Epithelial cell of proximal tubule (primary cell): ENCODE measurements around the gene FAM3D. TPM values are rescaled to one million over a fixed set of nuclear protein-coding genes. Genes with fewer than 3 reads are reported as not detected.

Experiments
- DNase-seq: peaks from one replicate; pipeline ENCODE4 v3.0.0-alpha.2; 2011; ENCODE audit warnings: low read depth
- H3K4me3 ChIP-seq: 2 replicates; pipeline ENCODE4 v1.5.1; 2011; ENCODE audit warnings: low read depth, mild to moderate bottlenecking, low read length
- total RNA-seq: library from RNA; depleted of rRNA; stranded (reverse); fragments of >200 nt; gene quantifications from 2 replicates; pipeline ENCODE4 v1.2.3, GENCODE V29; 2015
- TF ChIP-seq, protein P1 (sequence below): conservative IDR thresholded peaks from 2 replicates; pipeline ENCODE4 v1.5.1; 2012; ENCODE audit warnings: low read depth, mild to moderate bottlenecking, low read length

Gene FAM3D
- total RNA-seq, 1 donor from 2014 or later, result not detected

DNA sequence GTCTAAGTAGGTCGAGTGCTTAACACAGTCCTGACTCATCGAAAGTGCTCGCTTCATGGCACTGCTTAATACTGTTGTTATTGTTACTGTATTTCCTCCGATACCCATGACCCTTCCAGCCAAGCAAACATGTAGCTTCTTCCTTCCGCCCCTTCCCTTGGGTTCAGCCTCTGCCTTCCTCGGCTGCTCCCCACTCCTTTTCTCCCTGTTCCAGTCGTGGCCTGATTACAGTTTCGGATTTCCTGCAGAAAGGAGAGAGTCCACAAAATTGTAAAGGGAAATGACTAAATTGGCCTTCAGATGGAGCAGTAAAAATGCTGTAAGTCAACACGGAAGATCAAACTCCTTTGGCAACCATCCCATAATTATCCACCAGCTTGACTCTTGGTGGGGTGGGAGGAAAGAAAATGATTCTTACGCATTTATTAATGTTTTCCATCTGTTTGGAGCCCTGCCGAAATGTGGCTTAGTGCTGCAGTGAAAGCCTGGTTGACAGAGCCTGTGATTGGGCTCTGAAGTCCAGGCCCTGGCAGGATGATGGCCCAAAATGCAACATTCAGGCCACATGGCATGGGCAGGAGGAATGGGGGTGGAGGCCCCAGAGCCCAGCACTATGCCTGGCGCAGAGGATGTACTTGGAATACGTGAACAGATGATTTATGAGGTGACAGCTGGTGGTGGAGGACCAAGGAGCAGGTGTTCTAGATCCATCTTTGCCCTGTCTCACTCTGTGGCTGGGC is 37.6 kb downstream of the FAM3D start:
- TF ChIP-seq, protein P1, sequence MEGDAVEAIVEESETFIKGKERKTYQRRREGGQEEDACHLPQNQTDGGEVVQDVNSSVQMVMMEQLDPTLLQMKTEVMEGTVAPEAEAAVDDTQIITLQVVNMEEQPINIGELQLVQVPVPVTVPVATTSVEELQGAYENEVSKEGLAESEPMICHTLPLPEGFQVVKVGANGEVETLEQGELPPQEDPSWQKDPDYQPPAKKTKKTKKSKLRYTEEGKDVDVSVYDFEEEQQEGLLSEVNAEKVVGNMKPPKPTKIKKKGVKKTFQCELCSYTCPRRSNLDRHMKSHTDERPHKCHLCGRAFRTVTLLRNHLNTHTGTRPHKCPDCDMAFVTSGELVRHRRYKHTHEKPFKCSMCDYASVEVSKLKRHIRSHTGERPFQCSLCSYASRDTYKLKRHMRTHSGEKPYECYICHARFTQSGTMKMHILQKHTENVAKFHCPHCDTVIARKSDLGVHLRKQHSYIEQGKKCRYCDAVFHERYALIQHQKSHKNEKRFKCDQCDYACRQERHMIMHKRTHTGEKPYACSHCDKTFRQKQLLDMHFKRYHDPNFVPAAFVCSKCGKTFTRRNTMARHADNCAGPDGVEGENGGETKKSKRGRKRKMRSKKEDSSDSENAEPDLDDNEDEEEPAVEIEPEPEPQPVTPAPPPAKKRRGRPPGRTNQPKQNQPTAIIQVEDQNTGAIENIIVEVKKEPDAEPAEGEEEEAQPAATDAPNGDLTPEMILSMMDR, result no peak
- DNase-seq, result no peak
- H3K4me3 ChIP-seq, result peak overlapping the region; percentile 8

DNA sequence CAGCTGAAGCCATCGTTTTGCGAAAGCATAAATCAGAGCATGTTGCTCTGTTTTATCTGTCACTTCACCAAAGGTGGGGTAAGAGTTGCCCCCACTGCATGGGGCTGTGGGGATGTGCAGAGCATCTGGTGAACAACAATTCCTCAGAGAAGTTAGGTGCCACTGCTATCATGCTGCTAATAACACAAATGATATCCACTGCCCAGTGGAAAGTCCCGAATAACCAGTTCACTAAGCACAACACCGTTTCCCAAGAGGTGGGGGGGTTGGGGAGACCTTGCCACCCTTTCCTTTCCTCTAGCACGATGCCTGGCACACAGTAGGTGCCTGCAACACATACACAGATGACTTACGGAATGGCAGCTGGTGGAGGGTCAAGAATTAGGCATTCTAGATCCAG is 38.6 kb downstream of the FAM3D start:
- no peak overlapping the region for H3K4me3 ChIP-seq
- no peak for DNase-seq
- TF ChIP-seq, protein P1, result no peak

- TF ChIP-seq, protein P1, result no peak
- DNase-seq, result no peak
Observed at GRCh38 chr3:58627570-58627885, 39.0 kb downstream of the FAM3D start.

GRCh38 chr3:58626841-58627569 is 39.6 kb downstream of the FAM3D start:
- DNase-seq, result no peak
- TF ChIP-seq, protein P1, result no peak
- no peak overlapping the region for H3K4me3 ChIP-seq

More at GRCh38 chr3:58627570-58627885, 39.0 kb downstream of the FAM3D start:
- no peak overlapping the region for H3K4me3 ChIP-seq

DNA sequence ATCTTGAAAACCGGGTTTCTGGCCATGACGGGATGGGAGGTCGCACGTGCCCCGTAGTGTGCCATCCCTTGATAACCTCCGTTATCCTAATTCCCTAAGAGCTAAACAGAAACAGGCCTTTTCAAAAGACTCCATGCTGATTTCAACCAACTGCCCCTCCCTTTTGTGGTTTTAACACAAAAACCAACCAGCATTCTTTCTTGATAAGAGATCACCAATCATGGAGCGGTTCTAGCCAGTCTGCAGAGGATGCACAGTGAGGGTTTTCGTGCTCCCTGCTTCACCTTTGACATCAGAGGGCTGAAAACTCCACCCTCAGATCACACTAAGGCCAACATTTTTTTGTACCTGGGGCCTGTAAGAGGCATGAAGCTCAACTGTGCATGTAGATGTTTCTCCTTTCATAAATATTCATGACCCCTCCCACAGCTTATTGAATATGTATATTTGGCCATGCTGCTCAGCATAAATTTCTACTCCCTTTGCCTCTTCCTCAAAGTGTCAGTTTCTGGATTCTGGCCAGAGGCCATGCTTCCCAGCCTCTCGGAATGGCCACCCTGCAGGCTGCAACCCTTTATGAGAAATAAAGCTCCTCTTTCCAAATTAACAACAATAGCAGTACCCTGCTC is 41.3 kb downstream of the FAM3D start:
- DNase-seq, result no peak

DNA sequence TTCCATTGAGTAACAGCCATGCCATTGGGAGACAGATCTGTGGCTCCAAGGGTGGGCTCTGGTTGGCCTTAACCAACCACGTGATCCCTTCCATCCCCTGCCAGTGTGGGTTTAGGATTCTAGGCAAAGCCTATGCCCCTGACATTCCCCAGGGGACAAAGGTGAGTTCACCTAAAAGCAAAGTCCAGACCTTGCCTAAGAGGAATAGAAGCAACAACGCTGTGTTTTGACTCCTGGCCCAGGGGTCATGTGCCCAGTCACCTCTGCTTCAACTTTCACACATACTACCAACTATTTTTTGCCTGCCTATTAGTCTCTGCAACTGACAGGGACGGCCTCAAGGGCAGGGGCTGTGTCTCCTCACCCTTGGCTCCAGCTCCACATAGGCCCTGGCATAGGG is 42.0 kb downstream of the FAM3D start:
- DNase-seq, result no peak
- no peak overlapping the region for H3K4me3 ChIP-seq
- TF ChIP-seq, protein P1, result no peak

More for the DNA sequence above, 41.3 kb downstream of the FAM3D start:
- TF ChIP-seq, protein P1, result no peak
- H3K4me3 ChIP-seq, result no peak overlapping the region
